Astrocyte of the cerebellum (primary cell): ENCODE measurements around the gene TLE3.
"Not testable (repeated sequence)": the region's sequence is repeated elsewhere in the genome, so short reads cannot be mapped to it uniquely, and the experiment has no call there.

Experiments
- DNase-seq: peaks from one replicate; pipeline ENCODE4 v3.0.0-alpha.2; 2011; ENCODE audit warnings: low read depth
- H3K4me3 ChIP-seq: 2 replicates; pipeline ENCODE4 v1.5.1; 2011; ENCODE audit warnings: mild to moderate bottlenecking, low read depth, low read length, moderate library complexity
- in situ Hi-C: cut with HindIII; loops from 2 replicates; pipeline ENCODE4 v1.10.0; 2017; ENCODE audit warnings: low sequenced_read_pairs
- TF ChIP-seq, protein P1 (sequence below): IDR thresholded peaks from 2 replicates; pipeline ENCODE4 v1.5.1; 2012; ENCODE audit warnings: low read length, low read depth, moderate library complexity, mild to moderate bottlenecking; ENCODE audit errors: missing control alignments

TLE3 gene

GRCh38 chr15:70142072-70142321, 44.3 kb upstream of the TLE3 start:
- no peak for DNase-seq
- no peak overlapping the region for H3K4me3 ChIP-seq
- in situ Hi-C loops: no loop called here
- TF ChIP-seq, protein P1, sequence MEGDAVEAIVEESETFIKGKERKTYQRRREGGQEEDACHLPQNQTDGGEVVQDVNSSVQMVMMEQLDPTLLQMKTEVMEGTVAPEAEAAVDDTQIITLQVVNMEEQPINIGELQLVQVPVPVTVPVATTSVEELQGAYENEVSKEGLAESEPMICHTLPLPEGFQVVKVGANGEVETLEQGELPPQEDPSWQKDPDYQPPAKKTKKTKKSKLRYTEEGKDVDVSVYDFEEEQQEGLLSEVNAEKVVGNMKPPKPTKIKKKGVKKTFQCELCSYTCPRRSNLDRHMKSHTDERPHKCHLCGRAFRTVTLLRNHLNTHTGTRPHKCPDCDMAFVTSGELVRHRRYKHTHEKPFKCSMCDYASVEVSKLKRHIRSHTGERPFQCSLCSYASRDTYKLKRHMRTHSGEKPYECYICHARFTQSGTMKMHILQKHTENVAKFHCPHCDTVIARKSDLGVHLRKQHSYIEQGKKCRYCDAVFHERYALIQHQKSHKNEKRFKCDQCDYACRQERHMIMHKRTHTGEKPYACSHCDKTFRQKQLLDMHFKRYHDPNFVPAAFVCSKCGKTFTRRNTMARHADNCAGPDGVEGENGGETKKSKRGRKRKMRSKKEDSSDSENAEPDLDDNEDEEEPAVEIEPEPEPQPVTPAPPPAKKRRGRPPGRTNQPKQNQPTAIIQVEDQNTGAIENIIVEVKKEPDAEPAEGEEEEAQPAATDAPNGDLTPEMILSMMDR: no peak

DNA sequence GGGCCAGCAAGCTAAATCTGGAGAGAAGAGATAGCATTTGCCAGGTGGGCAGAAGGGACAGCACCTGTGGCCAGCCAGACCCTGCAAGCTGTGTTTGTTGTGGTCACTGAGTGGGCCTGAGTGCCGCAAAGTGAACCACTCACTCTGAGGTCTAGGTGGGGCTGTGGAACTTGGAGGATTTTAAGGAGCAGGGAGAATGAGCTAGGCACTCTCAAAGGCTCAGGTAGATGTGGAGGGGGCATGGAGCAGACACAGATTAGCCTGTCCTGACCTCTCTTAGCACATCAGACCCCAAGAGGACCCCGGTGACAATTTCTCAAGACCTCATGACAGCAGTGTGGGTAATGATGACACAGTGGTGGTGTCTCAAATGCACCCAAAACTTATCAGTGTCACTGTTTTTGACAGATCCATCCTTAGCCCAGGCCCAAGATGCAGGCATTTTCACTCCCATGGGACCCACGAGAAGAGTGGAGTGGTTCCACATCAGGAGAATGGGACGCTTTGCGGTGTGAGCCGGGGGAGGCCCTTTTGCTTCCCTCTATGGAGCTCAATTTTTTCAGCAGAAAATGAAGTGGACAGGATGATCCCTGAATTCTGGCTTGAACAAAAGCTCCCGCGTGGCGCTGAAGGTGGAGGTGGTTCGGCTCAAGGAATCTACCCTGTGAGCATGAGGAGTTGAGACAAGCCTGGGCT, 43.8 kb upstream of the TLE3 start:
- in situ Hi-C loops: no loop called here
- no peak for DNase-seq
- no peak overlapping the region for H3K4me3 ChIP-seq
- TF ChIP-seq, protein P1: no peak

DNA sequence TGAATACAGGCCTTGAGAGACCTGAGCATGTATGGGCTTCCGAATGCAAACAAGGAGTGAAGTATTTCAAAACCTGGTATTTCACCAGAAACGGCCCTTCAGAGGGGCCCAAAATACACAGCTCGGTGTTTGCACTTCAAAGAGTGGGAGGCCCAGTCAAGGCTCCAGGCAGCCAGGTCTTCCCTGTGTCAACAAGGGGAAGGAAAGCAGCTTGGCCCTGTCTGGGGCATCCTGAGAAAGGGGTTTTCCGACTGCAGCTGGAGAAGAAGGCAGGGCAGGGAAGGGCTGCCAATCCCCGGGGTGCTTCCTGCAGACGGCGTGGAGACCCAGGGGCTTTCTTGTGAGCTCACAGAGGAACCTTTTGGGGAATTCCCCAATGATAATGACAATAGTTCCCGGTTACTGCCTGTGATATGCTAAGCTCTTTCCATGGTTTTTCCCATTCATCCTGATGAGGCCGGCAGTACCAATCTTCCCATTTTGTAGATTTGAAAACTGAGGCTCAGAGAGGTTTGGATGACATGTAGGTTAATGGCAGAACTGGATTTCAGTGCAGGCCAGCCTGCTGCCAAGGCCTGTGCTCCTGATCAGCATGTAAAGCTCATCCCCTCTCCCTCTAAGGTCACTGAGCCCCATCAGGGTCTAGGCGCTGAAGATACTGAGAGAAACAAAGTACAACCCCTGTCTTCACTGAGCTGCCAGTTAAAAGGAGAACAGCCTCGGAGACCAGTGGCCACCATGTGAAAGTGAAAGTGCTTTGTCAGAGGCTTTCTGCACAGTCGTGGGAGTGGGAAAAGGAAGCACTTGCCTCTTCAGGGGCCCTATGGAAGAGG, 43.0 kb upstream of the TLE3 start:
- no peak overlapping the region for H3K4me3 ChIP-seq
- TF ChIP-seq, protein P1: no peak
- in situ Hi-C loops: no loop called here
- DNase-seq: no peak

DNA sequence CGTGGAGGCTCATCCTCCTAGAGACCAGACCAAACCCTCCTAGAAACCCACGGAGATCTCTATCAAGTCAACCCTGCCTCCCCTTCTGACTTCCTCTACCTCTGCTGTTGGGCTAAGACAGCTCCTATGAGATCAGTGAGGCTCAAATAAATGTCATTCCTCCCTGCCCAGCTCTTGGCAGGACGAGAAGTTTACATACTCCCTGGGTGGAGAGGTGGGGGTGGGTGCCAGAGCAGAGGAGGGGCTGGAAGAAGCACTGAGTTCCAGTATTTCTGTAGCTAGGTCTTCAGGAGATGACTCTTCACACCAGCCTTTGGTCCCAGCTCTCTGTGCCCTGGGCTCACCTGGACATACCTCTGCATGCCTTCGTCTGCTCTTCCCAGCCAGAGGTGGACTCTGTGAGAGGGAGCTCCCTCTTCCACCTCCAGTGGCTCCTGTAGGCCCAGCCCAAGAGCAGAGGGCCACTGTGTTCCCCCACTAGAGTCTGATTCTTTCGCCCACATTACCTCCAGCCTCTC, 42.4 kb upstream of the TLE3 start:
- TF ChIP-seq, protein P1: no peak
- no peak overlapping the region for H3K4me3 ChIP-seq
- DNase-seq: no peak
- in situ Hi-C loops: no loop called here

GRCh38 chr15:70137967-70138366, 40.2 kb upstream of the TLE3 start:
- no peak overlapping the region for H3K4me3 ChIP-seq
- in situ Hi-C loops: no loop called here
- no peak for DNase-seq
- TF ChIP-seq, protein P1: no peak

- DNase-seq, in situ Hi-C loops, H3K4me3 ChIP-seq: not testable (repeated sequence)
Measured at GRCh38 chr15:70137021-70137420, 39.3 kb upstream of the TLE3 start.
